Heart right ventricle (tissue), 16 donors: ENCODE measurements around the gene GHITM. TPM values are rescaled to one million over a fixed set of nuclear protein-coding genes. Genes with fewer than 3 reads are reported as not detected.

ENCODE experiments used
- ATAC-seq, 8 donors: fragments of 200-7000 bp; cut with Tn5 transposase; one replicate each; pipeline ENCODE4 v1.9.1; 2020; ENCODE audit warnings: mild to moderate bottlenecking in 8 of 8, moderate library complexity in 8 of 8, moderate number of reproducible peaks in 1 of 8
- DNase-seq, 2 donors: peaks; one replicate each; pipeline ENCODE4 v3.0.0-alpha.2; 2020
- H3K27ac ChIP-seq, 10 donors: fragments of 200-600 bp; sonication (generic) in 2 of 10; one replicate each; pipeline versions ENCODE4 v1.5.0 to v1.8.0; 2020 to 2022; ENCODE audit warnings: mild to moderate bottlenecking in 3 of 10
- H3K27me3 ChIP-seq, 7 donors: fragments of 200-600 bp; one replicate each; pipeline ENCODE4 v1.8.0; 2021 to 2022; ENCODE audit warnings: mild to moderate bottlenecking in 2 of 7
- H3K36me3 ChIP-seq, 9 donors: fragments of 200-600 bp; sonication (generic) in 1 of 9; one replicate each; pipeline versions ENCODE4 v1.5.0 to v1.8.0; 2020 to 2022; ENCODE audit warnings: mild to moderate bottlenecking in 2 of 9
- H3K4me1 ChIP-seq, 9 donors: fragments of 200-600 bp; sonication (generic) in 1 of 9; one replicate each; pipeline versions ENCODE4 v1.5.0 to v1.8.0; 2020 to 2022; ENCODE audit warnings: mild to moderate bottlenecking in 4 of 9
- H3K4me3 ChIP-seq, 10 donors: fragments of 200-600 bp; sonication (generic) in 2 of 10; one replicate each; pipeline versions ENCODE4 v1.5.0 to v1.8.0; 2020 to 2022; ENCODE audit warnings: mild to moderate bottlenecking in 7 of 10, moderate library complexity in 2 of 10
- H3K9me3 ChIP-seq, 11 donors: fragments of 200-600 bp in 10 of 11; sonication (generic) in 2 of 11; one replicate each; pipeline versions ENCODE4 v1.5.0 to v1.8.0; 2013 to 2022; ENCODE audit warnings: mild to moderate bottlenecking in 2 of 11, control low read depth in 1 of 11, moderate library complexity in 1 of 11
- CTCF ChIP-seq, 9 donors: fragments of 200-600 bp; sonication (generic) in 2 of 9; IDR thresholded peaks; one replicate each; pipeline versions ENCODE4 v1.5.0 to v1.8.0; 2021 to 2022; ENCODE audit warnings: antibody characterized with exemption in 9 of 9, mild to moderate bottlenecking in 5 of 9, moderate library complexity in 1 of 9
- WGBS, 2 donors: extraction: QIAGEN DNeasy Blood & Tissue Kit; methylation state at CpG; one replicate each; pipeline ENCODE4 v1.1.7; 2013; ENCODE audit warnings: inconsistent platforms in 1 of 2; 5-methylcytosine and 5-hydroxymethylcytosine counted together
- intact Hi-C, 10 donors: fragments of 100-400 bp; cut with DNase I; formaldehyde crosslinking; loops; one replicate each; pipeline versions ENCODE4 v1.11.1 to v1.14.2; 2022
- polyA plus RNA-seq, 2 donors: library from polyadenylated mRNA; stranded (reverse); fragments of 200-250 nt; gene quantifications; one replicate each; pipeline ENCODE4 v1.2.3, GENCODE V29; 2013
- total RNA-seq, 10 donors: library from RNA; stranded (reverse); fragmentation: NEBNext Ultra II Directional in 3 of 10; extraction: Animal tissue kit (Norgen Biotek cat#: 25700) in 3 of 10; gene quantifications; one replicate each; pipeline versions ENCODE4 v1.2.1 to v1.2.4, GENCODE V29; 2021 to 2023
- donor health status: Arrhythmogenic right ventricular cardiomyopathy.
- donor health status: ischemic (EF 13 %, LVEDD 7.1; RV severe dilation, severe dysfunction).
- donor health status: healthy with polysubstance abuse.
- donor health status: DM: no; HTN: yes; CAD: no.
- donor health status: DM: no; HTN: no; CAD: no.
- donor health status: ischemic (EF 25% LVEDD 6.9; RV normal size, moderate dysfunction).
- donor health status: ischemic (EF 25% LVEDD 5.7; RV mildly dilated, moderate dysfunction).
- donor health status: healthy.
- donor health status: DM: yes; HTN: yes; CAD: no.
- donor health status: Ischemic cardiomyopathy.
- donor health status: ischemic (EF 35%, LVEDD 5.7; RV mildly dilated, moderate dysfunction).
- donor health status: nonischemic (EF 11% LVEDD 7.7; RV severe dilation, severe dysfunction).
- donor health status: DM: yes; HTN: yes; CAD: no.
- donor health status: PGD.
- donor health status: ischemic (EF 29% LVEDD 5.4; RV normal size, mild dysfunction).
- donor health status: nonischemic (EF 23%, LVEDD 6.1; RV moderate dilation, normal function).

Gene GHITM
- total and polyA plus RNA-seq, 12 donors = 123 to 552 (median 427) TPM

- H3K36me3 ChIP-seq = peaks cover 0 to 100% (median 71%) of the 10 kb centered on the region in 9 donors
- H3K4me1 ChIP-seq = no peaks in the 10 kb centered on the region
- TF ChIP-seq CTCF (IDR thresholded peaks at IDR 0.05) = no peak
- no peak overlapping the region for H3K4me3 ChIP-seq
- ATAC-seq = no peak
- WGBS, 2 donors = 93 to 97% methylated on average over 2 of the region's 2 CpGs
- H3K27me3 ChIP-seq = no peaks in the 10 kb centered on the region
- no peak overlapping the region for H3K27ac ChIP-seq
- intact Hi-C loops = loop anchor here in 4 of 10 donors (2.0 to 10.0 kb wide), 6 partner anchors 52 to 175 kb away; partner anchors contain the start of gene CCSER2 (in 1 of the 4)
- no peaks in the 10 kb centered on the region for H3K9me3 ChIP-seq
- DNase-seq = no peak
Observed at GRCh38 chr10:84149854-84150253, 10.5 kb downstream of the GHITM start.

GRCh38 chr10:84152769-84153168 is 13.5 kb downstream of the GHITM start:
- TF ChIP-seq CTCF (IDR thresholded peaks at IDR 0.05) = no peak
- Histone ChIP-seq H3K9me3 (no peaks in the 10 kb centered on the region), H3K4me1 (no peaks in the 10 kb centered on the region), H3K4me3 (no peak overlapping the region), H3K27me3 (no peaks in the 10 kb centered on the region), H3K27ac (no peak overlapping the region), H3K36me3 (peaks cover 0 to 82% (median 50%) of the 10 kb centered on the region in 9 donors)
- intact Hi-C loops = no loop called here
- DNase-seq (no peak), ATAC-seq (no peak)

- ATAC-seq (no peak), DNase-seq (no peak)
- Histone ChIP-seq H3K27ac (no peak overlapping the region), H3K4me3 (no peak overlapping the region), H3K36me3 (peaks cover 0 to 55% (median 30%) of the 10 kb centered on the region in 9 donors), H3K27me3 (no peaks in the 10 kb centered on the region), H3K4me1 (peaks cover 0 to 8% (median 0%) of the 10 kb centered on the region in 9 donors), H3K9me3 (no peaks in the 10 kb centered on the region)
- WGBS, 2 donors = 95 to 98% methylated on average over 4 of the region's 4 CpGs
- intact Hi-C loops = loop anchor here in 1 of 10 donors (5.0 kb wide), 1 partner anchor 47 kb away; no protein-coding TSS in a partner anchor
- no peak for TF ChIP-seq CTCF (IDR thresholded peaks at IDR 0.05)
Observed at GRCh38 chr10:84155521-84155920, 16.2 kb downstream of the GHITM start.

- TF ChIP-seq CTCF (IDR thresholded peaks at IDR 0.05) = no peak
- WGBS, 2 donors = 88 to 91% methylated on average over 2 of the region's 2 CpGs
- intact Hi-C loops = loop anchor here in 1 of 10 donors (5.0 kb wide), 1 partner anchor 46 kb away; no protein-coding TSS in a partner anchor
- H3K36me3 ChIP-seq = peaks cover 0 to 50% (median 25%) of the 10 kb centered on the region in 9 donors
- H3K27me3 ChIP-seq = peaks cover 0 to 5% (median 1%) of the 10 kb centered on the region in 7 donors
- ATAC-seq (no peak), DNase-seq (no peak)
- H3K4me3 ChIP-seq = no peak overlapping the region
- H3K4me1 ChIP-seq = peaks cover 0 to 8% (median 0%) of the 10 kb centered on the region in 9 donors
- H3K9me3 ChIP-seq = no peaks in the 10 kb centered on the region
- H3K27ac ChIP-seq = no peak overlapping the region
Observed at GRCh38 chr10:84156009-84156408, 16.7 kb downstream of the GHITM start.
